ENCODE results near the gene RYR2.

DNA sequence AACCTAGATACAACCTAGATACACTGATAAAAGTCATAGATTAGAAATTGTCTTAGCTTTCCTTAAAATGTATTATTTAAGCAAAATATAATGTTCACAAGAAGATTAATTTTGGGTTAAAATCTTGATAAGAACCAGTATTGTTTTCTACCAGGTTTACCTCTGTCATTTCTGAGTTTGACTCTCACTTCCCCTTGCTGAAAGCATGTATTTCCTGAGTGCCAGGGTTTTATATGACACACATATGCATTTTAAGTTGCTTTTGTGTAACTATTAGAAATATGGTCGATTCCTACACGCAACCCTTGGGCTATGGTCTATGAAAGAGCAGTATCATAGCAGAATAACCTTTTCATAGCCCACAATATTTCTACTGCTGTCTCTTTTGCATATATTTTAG is 497.1 kb downstream of the RYR2 start:
- TF ChIP-seq, protein P1, sequence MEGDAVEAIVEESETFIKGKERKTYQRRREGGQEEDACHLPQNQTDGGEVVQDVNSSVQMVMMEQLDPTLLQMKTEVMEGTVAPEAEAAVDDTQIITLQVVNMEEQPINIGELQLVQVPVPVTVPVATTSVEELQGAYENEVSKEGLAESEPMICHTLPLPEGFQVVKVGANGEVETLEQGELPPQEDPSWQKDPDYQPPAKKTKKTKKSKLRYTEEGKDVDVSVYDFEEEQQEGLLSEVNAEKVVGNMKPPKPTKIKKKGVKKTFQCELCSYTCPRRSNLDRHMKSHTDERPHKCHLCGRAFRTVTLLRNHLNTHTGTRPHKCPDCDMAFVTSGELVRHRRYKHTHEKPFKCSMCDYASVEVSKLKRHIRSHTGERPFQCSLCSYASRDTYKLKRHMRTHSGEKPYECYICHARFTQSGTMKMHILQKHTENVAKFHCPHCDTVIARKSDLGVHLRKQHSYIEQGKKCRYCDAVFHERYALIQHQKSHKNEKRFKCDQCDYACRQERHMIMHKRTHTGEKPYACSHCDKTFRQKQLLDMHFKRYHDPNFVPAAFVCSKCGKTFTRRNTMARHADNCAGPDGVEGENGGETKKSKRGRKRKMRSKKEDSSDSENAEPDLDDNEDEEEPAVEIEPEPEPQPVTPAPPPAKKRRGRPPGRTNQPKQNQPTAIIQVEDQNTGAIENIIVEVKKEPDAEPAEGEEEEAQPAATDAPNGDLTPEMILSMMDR (IDR thresholded peaks at IDR 0.05), result no peak
- no peak for TF ChIP-seq POLR2A (IDR thresholded peaks at IDR 0.05)

All from esophagus squamous epithelium (tissue), 4 donors.